ENCODE data around the gene EID1.

EID1 gene, protein sequence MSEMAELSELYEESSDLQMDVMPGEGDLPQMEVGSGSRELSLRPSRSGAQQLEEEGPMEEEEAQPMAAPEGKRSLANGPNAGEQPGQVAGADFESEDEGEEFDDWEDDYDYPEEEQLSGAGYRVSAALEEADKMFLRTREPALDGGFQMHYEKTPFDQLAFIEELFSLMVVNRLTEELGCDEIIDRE

DNA sequence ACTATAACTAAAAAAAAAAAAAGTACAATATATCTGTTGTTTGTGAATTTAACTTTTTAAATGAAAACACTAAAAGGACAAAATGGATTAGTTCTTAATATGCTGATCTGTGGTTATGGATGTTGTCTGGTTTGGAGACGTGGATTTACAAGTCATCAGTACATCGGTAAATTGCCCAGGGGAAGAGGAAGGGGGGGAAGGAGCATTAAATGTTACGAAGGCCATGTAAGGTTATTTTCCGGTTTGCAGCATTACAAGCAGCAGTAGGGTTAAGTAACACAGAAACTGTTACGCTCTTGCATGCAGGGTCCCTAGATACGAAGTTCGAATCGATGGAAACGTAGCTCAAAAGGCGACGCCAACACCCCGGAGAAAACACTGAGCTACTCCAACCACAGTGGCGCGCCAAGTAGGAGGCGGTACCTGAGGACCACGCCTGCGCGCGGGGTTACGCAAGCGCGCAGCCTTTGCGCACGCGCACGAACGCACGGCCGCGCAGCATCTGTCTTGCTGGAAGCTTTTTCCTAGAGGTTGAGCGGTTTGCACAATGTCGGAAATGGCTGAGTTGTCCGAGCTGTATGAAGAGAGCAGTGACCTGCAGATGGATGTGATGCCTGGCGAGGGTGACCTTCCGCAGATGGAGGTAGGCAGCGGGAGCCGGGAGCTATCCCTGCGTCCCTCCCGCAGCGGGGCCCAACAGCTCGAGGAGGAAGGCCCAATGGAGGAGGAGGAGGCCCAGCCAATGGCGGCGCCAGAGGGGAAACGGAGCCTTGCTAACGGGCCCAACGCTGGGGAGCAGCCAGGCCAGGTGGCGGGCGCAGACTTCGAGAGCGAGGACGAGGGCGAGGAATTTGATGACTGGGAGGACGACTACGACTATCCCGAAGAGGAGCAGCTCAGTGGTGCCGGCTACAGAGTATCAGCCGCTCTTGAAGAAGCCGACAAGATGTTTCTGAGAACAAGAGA is at the start of gene EID1:
Gene EID1 (plus strand): TSS at position 505 of the 966 bp plus-strand sequence. CDS start 43 bp downstream, at position 548.
- Histone ChIP-seq H3K27ac (ENCODE audit: extremely low read depth, low read depth, low read length) (peak within 1 kb of the TSS; percentile 62), H3K4me1 (ENCODE audit: control insufficient read depth, insufficient read depth, low read length) (no peaks in the 10 kb centered on the region), H3K36me3 (ENCODE audit: control insufficient read depth in 2 of 2, insufficient read depth in 1 of 2, low read length in 2 of 2) (no peaks in the 10 kb centered on the region), H3K4me3 (ENCODE audit: low read depth, low read length) (peak within 1 kb of the TSS; percentile 95), H3K9me3 (ENCODE audit: control insufficient read depth, insufficient read depth, low read depth, low read length) (no peaks in the 10 kb centered on the region)
- ChIA-PET CTCF (interaction anchor here (0.6 to 1.7 kb wide), 6 partner anchors 16 to 274 kb away, joined by 3 to 9 read pairs (median 4); partner anchors contain the start of gene SHC4), POLR2A (interaction anchor here (0.8 to 1.7 kb wide), 12 partner anchors 10 to 292 kb away, joined by 3 to 13 read pairs (median 4); partner anchors contain the start of genes CEP152, COPS2, GALK2 and SECISBP2L)
- TF ChIP-seq ZNF221 (tag by site-specific recombination; IDR thresholded peaks at IDR 0.05; ENCODE audit: borderline replicate concordance) (no peak), ZNF600 (tag by site-specific recombination; IDR thresholded peaks at IDR 0.05) (peak; percentile 78), ZNF501 (tag by site-specific recombination; IDR thresholded peaks at IDR 0.05) (peak; percentile 95), ZNF654 (tag by site-specific recombination; IDR thresholded peaks at IDR 0.05; ENCODE audit: low read depth) (no peak), ZNF211 (tag by site-specific recombination; IDR thresholded peaks at IDR 0.05; ENCODE audit: low read depth) (no peak), ZNF157 (tag by site-specific recombination; IDR thresholded peaks at IDR 0.05) (no peak), MZF1 (tag by site-specific recombination; IDR thresholded peaks at IDR 0.05; ENCODE audit: borderline replicate concordance) (no peak), KLF9 (tag by site-specific recombination; IDR thresholded peaks at IDR 0.05; ENCODE audit: low read depth) (peak; percentile 59; the same call in 1 of the 2 replicates), ZNF350 (tag by site-specific recombination; IDR thresholded peaks at IDR 0.05) (no peak), EGR2 (tag by site-specific recombination; IDR thresholded peaks at IDR 0.05; ENCODE audit: low read depth) (no peak), YY2 (tag by site-specific recombination; IDR thresholded peaks at IDR 0.05) (peak; percentile 86), GLIS2 (tag by site-specific recombination; IDR thresholded peaks at IDR 0.05) (0 out of 2 replicates have a peak, but pooled peaks have one; percentile 36), ZNF324 (tag by site-specific recombination; IDR thresholded peaks at IDR 0.05) (no peak), ZBTB8A (tag by site-specific recombination; IDR thresholded peaks at IDR 0.05) (0 out of 2 replicates have a peak, but pooled peaks have one; percentile 31), ZFP69B (tag by site-specific recombination; IDR thresholded peaks at IDR 0.05) (peak; percentile 37; the same call in 1 of the 2 replicates), SP2 (tag by site-specific recombination; IDR thresholded peaks at IDR 0.05) (peak; percentile 39), YY1 (tag by site-specific recombination; IDR thresholded peaks at IDR 0.05) (peak; percentile 94)
- TF ChIP-seq, protein P1, sequence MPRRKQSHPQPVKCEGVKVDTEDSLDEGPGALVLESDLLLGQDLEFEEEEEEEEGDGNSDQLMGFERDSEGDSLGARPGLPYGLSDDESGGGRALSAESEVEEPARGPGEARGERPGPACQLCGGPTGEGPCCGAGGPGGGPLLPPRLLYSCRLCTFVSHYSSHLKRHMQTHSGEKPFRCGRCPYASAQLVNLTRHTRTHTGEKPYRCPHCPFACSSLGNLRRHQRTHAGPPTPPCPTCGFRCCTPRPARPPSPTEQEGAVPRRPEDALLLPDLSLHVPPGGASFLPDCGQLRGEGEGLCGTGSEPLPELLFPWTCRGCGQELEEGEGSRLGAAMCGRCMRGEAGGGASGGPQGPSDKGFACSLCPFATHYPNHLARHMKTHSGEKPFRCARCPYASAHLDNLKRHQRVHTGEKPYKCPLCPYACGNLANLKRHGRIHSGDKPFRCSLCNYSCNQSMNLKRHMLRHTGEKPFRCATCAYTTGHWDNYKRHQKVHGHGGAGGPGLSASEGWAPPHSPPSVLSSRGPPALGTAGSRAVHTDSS (tag by site-specific recombination; IDR thresholded peaks at IDR 0.05), result peak; percentile 93
- TF ChIP-seq, protein P2, sequence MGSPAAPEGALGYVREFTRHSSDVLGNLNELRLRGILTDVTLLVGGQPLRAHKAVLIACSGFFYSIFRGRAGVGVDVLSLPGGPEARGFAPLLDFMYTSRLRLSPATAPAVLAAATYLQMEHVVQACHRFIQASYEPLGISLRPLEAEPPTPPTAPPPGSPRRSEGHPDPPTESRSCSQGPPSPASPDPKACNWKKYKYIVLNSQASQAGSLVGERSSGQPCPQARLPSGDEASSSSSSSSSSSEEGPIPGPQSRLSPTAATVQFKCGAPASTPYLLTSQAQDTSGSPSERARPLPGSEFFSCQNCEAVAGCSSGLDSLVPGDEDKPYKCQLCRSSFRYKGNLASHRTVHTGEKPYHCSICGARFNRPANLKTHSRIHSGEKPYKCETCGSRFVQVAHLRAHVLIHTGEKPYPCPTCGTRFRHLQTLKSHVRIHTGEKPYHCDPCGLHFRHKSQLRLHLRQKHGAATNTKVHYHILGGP (tag by site-specific recombination; IDR thresholded peaks at IDR 0.05), result peak; percentile 82
- TF ChIP-seq, protein P3, sequence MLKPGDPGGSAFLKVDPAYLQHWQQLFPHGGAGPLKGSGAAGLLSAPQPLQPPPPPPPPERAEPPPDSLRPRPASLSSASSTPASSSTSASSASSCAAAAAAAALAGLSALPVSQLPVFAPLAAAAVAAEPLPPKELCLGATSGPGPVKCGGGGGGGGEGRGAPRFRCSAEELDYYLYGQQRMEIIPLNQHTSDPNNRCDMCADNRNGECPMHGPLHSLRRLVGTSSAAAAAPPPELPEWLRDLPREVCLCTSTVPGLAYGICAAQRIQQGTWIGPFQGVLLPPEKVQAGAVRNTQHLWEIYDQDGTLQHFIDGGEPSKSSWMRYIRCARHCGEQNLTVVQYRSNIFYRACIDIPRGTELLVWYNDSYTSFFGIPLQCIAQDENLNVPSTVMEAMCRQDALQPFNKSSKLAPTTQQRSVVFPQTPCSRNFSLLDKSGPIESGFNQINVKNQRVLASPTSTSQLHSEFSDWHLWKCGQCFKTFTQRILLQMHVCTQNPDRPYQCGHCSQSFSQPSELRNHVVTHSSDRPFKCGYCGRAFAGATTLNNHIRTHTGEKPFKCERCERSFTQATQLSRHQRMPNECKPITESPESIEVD (tag by site-specific recombination; IDR thresholded peaks at IDR 0.05), result no peak
- TF ChIP-seq, protein P4, sequence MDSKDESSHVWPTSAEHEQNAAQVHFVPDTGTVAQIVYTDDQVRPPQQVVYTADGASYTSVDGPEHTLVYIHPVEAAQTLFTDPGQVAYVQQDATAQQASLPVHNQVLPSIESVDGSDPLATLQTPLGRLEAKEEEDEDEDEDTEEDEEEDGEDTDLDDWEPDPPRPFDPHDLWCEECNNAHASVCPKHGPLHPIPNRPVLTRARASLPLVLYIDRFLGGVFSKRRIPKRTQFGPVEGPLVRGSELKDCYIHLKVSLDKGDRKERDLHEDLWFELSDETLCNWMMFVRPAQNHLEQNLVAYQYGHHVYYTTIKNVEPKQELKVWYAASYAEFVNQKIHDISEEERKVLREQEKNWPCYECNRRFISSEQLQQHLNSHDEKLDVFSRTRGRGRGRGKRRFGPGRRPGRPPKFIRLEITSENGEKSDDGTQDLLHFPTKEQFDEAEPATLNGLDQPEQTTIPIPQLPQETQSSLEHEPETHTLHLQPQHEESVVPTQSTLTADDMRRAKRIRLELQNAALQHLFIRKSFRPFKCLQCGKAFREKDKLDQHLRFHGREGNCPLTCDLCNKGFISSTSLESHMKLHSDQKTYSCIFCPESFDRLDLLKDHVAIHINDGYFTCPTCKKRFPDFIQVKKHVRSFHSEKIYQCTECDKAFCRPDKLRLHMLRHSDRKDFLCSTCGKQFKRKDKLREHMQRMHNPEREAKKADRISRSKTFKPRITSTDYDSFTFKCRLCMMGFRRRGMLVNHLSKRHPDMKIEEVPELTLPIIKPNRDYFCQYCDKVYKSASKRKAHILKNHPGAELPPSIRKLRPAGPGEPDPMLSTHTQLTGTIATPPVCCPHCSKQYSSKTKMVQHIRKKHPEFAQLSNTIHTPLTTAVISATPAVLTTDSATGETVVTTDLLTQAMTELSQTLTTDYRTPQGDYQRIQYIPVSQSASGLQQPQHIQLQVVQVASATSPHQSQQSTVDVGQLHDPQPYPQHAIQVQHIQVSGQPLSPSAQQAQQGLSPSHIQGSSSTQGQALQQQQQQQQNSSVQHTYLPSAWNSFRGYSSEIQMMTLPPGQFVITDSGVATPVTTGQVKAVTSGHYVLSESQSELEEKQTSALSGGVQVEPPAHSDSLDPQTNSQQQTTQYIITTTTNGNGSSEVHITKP (tag by site-specific recombination; IDR thresholded peaks at IDR 0.05), result peak; percentile 96
- TF ChIP-seq, protein P5, sequence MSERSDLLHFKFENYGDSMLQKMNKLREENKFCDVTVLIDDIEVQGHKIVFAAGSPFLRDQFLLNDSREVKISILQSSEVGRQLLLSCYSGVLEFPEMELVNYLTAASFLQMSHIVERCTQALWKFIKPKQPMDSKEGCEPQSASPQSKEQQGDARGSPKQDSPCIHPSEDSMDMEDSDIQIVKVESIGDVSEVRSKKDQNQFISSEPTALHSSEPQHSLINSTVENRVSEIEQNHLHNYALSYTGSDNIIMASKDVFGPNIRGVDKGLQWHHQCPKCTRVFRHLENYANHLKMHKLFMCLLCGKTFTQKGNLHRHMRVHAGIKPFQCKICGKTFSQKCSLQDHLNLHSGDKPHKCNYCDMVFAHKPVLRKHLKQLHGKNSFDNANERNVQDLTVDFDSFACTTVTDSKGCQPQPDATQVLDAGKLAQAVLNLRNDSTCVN (tag by site-specific recombination; optimal IDR thresholded peaks at IDR 0.05), result peak; percentile 97
- TF ChIP-seq, protein P6, sequence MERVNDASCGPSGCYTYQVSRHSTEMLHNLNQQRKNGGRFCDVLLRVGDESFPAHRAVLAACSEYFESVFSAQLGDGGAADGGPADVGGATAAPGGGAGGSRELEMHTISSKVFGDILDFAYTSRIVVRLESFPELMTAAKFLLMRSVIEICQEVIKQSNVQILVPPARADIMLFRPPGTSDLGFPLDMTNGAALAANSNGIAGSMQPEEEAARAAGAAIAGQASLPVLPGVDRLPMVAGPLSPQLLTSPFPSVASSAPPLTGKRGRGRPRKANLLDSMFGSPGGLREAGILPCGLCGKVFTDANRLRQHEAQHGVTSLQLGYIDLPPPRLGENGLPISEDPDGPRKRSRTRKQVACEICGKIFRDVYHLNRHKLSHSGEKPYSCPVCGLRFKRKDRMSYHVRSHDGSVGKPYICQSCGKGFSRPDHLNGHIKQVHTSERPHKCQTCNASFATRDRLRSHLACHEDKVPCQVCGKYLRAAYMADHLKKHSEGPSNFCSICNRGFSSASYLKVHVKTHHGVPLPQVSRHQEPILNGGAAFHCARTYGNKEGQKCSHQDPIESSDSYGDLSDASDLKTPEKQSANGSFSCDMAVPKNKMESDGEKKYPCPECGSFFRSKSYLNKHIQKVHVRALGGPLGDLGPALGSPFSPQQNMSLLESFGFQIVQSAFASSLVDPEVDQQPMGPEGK (tag by site-specific recombination; IDR thresholded peaks at IDR 0.05), result peak; percentile 17; the same call in 1 of the 2 replicates
